Panc1 (cell line): ENCODE measurements around the gene CEP63.
"Not testable (repeated sequence)": the region's sequence is repeated elsewhere in the genome, so short reads cannot be mapped to it uniquely, and the experiment has no call there.

Experiments
- POLR2AphosphoS5 ChIP-seq: IDR thresholded peaks from 2 replicates; pipeline ENCODE4 v1.6.1; 2012; ENCODE audit warnings: mild to moderate bottlenecking, low read depth, low read length, moderate library complexity
- SIN3A ChIP-seq: IDR thresholded peaks from 2 replicates; pipeline ENCODE4 v1.6.1; 2012; ENCODE audit warnings: low read depth, mild to moderate bottlenecking, low read length, moderate library complexity, borderline replicate concordance; ENCODE audit not compliant: insufficient read depth
- TF ChIP-seq, protein P1 (sequence below): fragments of 450-650 bp; IDR thresholded peaks from 2 replicates; pipeline ENCODE4 v1.5.1; 2017; ENCODE audit warnings: mild to moderate bottlenecking
- TF ChIP-seq, protein P2 (sequence below), 2 experiments: IDR thresholded peaks; 2 replicates each; pipeline ENCODE4 v1.6.1; 2011 to 2012; ENCODE audit warnings: low read depth in 2 of 2, control low read depth in 1 of 2, low read length in 1 of 2, mild to moderate bottlenecking in 1 of 2, moderate library complexity in 1 of 2; ENCODE audit not compliant: insufficient read depth in 1 of 2

DNA sequence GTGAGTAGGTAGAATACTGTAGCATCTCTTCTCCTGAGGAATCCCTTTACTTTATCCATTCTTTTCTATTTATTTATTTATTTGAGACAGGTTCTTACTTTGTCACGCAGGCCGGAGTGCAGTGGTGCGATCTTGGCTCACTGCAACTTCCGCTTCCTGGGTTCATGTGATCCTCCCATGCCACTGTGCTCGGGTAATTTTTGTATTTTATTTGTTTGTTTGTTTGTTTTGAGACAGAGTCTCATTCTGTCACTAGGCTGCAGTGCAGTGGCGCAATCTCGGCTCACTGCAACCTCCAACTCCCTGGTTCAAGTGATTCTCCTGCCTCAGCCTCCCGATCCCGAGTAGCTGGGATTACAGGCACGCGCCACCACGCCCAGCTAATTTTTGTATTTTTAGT, 58.9 kb downstream of the CEP63 start:
- TF ChIP-seq, protein P1, sequence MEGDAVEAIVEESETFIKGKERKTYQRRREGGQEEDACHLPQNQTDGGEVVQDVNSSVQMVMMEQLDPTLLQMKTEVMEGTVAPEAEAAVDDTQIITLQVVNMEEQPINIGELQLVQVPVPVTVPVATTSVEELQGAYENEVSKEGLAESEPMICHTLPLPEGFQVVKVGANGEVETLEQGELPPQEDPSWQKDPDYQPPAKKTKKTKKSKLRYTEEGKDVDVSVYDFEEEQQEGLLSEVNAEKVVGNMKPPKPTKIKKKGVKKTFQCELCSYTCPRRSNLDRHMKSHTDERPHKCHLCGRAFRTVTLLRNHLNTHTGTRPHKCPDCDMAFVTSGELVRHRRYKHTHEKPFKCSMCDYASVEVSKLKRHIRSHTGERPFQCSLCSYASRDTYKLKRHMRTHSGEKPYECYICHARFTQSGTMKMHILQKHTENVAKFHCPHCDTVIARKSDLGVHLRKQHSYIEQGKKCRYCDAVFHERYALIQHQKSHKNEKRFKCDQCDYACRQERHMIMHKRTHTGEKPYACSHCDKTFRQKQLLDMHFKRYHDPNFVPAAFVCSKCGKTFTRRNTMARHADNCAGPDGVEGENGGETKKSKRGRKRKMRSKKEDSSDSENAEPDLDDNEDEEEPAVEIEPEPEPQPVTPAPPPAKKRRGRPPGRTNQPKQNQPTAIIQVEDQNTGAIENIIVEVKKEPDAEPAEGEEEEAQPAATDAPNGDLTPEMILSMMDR: not testable (repeated sequence)
- not testable (repeated sequence) for TF ChIP-seq POLR2AphosphoS5, SIN3A
- TF ChIP-seq, protein P2, sequence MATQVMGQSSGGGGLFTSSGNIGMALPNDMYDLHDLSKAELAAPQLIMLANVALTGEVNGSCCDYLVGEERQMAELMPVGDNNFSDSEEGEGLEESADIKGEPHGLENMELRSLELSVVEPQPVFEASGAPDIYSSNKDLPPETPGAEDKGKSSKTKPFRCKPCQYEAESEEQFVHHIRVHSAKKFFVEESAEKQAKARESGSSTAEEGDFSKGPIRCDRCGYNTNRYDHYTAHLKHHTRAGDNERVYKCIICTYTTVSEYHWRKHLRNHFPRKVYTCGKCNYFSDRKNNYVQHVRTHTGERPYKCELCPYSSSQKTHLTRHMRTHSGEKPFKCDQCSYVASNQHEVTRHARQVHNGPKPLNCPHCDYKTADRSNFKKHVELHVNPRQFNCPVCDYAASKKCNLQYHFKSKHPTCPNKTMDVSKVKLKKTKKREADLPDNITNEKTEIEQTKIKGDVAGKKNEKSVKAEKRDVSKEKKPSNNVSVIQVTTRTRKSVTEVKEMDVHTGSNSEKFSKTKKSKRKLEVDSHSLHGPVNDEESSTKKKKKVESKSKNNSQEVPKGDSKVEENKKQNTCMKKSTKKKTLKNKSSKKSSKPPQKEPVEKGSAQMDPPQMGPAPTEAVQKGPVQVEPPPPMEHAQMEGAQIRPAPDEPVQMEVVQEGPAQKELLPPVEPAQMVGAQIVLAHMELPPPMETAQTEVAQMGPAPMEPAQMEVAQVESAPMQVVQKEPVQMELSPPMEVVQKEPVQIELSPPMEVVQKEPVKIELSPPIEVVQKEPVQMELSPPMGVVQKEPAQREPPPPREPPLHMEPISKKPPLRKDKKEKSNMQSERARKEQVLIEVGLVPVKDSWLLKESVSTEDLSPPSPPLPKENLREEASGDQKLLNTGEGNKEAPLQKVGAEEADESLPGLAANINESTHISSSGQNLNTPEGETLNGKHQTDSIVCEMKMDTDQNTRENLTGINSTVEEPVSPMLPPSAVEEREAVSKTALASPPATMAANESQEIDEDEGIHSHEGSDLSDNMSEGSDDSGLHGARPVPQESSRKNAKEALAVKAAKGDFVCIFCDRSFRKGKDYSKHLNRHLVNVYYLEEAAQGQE (IDR thresholded peaks at IDR 0.05; ENCODE audit: insufficient read depth in 1 of 2, low read depth in 2 of 2, low read length in 1 of 2): not testable (repeated sequence)
